HepG2 (cell line): ENCODE measurements around the gene SEC14L5. TPM values are rescaled to one million over a fixed set of nuclear protein-coding genes. Genes with fewer than 3 reads are reported as not detected.
A peak's percentile ranks its signal among the peaks of the same experiment; 100 is the strongest.

ENCODE experiments used
- ETV6 ChIP-seq: sonication (generic); formaldehyde crosslinking; conservative IDR thresholded peaks from 2 replicates; pipeline ENCODE4 v1.4.0; 2020; ENCODE audit warnings: missing genetic modification reagents
- KDM2A ChIP-seq: sonication (generic); formaldehyde crosslinking; IDR thresholded peaks from 2 replicates; pipeline ENCODE4 v1.4.0; 2020; ENCODE audit warnings: low read depth, missing genetic modification reagents, borderline replicate concordance
- MED1 ChIP-seq: sonication (generic); formaldehyde crosslinking; IDR thresholded peaks from 2 replicates; pipeline ENCODE4 v1.4.0; 2020; ENCODE audit warnings: missing genetic modification reagents
- MXI1 ChIP-seq: IDR thresholded peaks from 3 replicates; pipeline ENCODE4 v1.6.1; 2012; ENCODE audit warnings: low read depth, low read length, inconsistent platforms, borderline replicate concordance
- RARG ChIP-seq: sonication (generic); formaldehyde crosslinking; IDR thresholded peaks from 2 replicates; pipeline ENCODE4 v1.4.0; 2020; ENCODE audit warnings: low read depth, mild to moderate bottlenecking, missing genetic modification reagents
- RXRA ChIP-seq: sonication (generic); formaldehyde crosslinking; IDR thresholded peaks from 2 replicates; pipeline ENCODE4 v1.5.1; 2020; ENCODE audit warnings: missing genetic modification reagents
- ZFP37 ChIP-seq: sonication (generic); formaldehyde crosslinking; IDR thresholded peaks from 2 replicates; pipeline ENCODE4 v1.4.0; 2020; ENCODE audit warnings: missing genetic modification reagents, borderline replicate concordance
- ZNF263 ChIP-seq: sonication (generic); formaldehyde crosslinking; IDR thresholded peaks from 2 replicates; pipeline ENCODE4 v1.4.0; 2020; ENCODE audit warnings: missing genetic modification reagents
- ZNF451 ChIP-seq: sonication (generic); formaldehyde crosslinking; IDR thresholded peaks from 2 replicates; pipeline ENCODE4 v1.5.0; 2020; ENCODE audit warnings: mild to moderate bottlenecking, missing genetic modification reagents
- ZNF557 ChIP-seq: sonication (generic); formaldehyde crosslinking; IDR thresholded peaks from 2 replicates; pipeline ENCODE4 v1.4.0; 2020; ENCODE audit warnings: missing genetic modification reagents
- ZNF776 ChIP-seq: sonication (generic); formaldehyde crosslinking; IDR thresholded peaks from 2 replicates; pipeline ENCODE4 v1.4.0; 2020; ENCODE audit warnings: mild to moderate bottlenecking, missing genetic modification reagents
- ZSCAN31 ChIP-seq: sonication (generic); formaldehyde crosslinking; IDR thresholded peaks from 2 replicates; pipeline ENCODE4 v1.5.0; 2020; ENCODE audit warnings: low read depth, mild to moderate bottlenecking, missing genetic modification reagents
- polyA plus RNA-seq, 8 experiments: library from polyadenylated mRNA; depleted of rRNA in 3 of 8; stranded (reverse) in 7 of 8; unstranded in 1 of 8; fragments of >200 nt; fragmentation: Illumina TruSeq in 4 of 8; extraction: Trizol in 4 of 8; gene quantifications; 2 replicates each; pipeline versions ENCODE4 v1.2.1 to v1.2.3, GENCODE V29; 2011 to 2016; ENCODE audit warnings: low read depth in 4 of 8, missing spikeins in 1 of 8, mixed read lengths in 1 of 8; ENCODE audit not compliant: insufficient read depth in 1 of 8
- total RNA-seq, 5 experiments: library from RNA; depleted of rRNA; stranded (reverse); fragments of >200 nt; fragmentation: Illumina TruSeq; extraction: Trizol; gene quantifications; 2 replicates each; pipeline ENCODE4 v1.2.3, GENCODE V29; 2016; ENCODE audit warnings: low read depth in 1 of 5
- TF ChIP-seq, protein P1 (sequence below): sonication (generic); formaldehyde crosslinking; IDR thresholded peaks from 2 replicates; pipeline ENCODE4 v1.4.0; 2020; ENCODE audit warnings: missing genetic modification reagents
- TF ChIP-seq, protein P2 (sequence below), 2 experiments: sonication (generic) in 1 of 2; formaldehyde crosslinking in 1 of 2; IDR thresholded peaks; 2 replicates each; pipeline versions ENCODE4 v1.4.0 to v1.6.1; 2016 to 2020; ENCODE audit warnings: borderline replicate concordance in 1 of 2, low read depth in 1 of 2, mild to moderate bottlenecking in 1 of 2, missing genetic modification reagents in 1 of 2
- TF ChIP-seq, protein P3 (sequence below): sonication (generic); formaldehyde crosslinking; conservative IDR thresholded peaks from 2 replicates; pipeline ENCODE4 v1.5.0; 2020; ENCODE audit warnings: missing genetic modification reagents

The SEC14L5 gene
- total and polyA plus RNA-seq, 2 of the 13 experiments (the other 11 are each of a cell fraction or from before 2014, with no cell fraction given), result 0.40 to 0.42 TPM

DNA sequence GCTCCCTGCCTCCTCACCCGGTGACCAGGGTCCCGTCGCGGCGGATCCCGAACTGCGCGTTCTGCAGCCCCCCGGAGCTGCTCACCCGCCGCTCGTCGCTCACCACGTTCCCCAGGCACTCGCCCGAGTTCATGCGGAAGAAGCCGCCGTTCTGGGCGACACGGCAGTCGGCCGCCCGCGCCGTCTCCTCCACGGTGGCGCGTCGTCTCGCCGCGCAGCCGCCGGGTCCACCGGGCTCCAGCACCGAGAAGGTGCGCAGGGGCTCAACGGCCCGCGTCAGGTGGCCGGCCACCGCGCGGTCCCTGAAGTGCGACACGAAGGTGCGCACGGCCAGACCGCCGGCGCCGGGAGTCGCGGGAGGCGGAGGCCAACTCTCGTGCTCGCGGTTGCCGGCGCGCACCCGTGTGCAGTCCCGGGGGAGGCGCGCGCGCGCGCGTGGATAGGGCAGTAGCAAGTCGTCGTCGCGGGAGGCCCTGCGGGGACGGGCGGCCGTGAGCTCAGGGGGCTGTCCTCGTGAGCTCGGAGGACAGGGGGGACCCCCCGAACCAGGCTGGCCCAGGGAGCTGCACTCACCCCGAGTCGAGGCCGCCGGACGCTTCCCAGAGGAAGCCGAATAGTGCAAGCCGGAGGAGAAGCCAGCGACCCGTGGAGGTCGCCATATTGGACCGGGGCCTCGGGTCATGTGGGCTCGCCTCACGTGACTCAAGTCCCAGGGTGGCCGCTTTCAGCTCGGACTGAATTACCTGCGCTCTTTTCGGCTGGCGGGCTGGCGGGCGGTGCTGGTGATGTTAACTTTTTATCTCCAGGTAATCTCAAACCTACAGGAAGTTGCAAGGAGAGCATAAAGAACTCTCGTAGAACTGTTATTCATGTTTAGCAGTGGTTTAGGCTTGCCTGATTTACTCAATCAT, 75.4 kb downstream of the SEC14L5 start, which contains the start of gene NAGPA (continued):
- TF ChIP-seq, protein P1, sequence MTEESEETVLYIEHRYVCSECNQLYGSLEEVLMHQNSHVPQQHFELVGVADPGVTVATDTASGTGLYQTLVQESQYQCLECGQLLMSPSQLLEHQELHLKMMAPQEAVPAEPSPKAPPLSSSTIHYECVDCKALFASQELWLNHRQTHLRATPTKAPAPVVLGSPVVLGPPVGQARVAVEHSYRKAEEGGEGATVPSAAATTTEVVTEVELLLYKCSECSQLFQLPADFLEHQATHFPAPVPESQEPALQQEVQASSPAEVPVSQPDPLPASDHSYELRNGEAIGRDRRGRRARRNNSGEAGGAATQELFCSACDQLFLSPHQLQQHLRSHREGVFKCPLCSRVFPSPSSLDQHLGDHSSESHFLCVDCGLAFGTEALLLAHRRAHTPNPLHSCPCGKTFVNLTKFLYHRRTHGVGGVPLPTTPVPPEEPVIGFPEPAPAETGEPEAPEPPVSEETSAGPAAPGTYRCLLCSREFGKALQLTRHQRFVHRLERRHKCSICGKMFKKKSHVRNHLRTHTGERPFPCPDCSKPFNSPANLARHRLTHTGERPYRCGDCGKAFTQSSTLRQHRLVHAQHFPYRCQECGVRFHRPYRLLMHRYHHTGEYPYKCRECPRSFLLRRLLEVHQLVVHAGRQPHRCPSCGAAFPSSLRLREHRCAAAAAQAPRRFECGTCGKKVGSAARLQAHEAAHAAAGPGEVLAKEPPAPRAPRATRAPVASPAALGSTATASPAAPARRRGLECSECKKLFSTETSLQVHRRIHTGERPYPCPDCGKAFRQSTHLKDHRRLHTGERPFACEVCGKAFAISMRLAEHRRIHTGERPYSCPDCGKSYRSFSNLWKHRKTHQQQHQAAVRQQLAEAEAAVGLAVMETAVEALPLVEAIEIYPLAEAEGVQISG (CRISPR knock-in tag), result peak; percentile 96
- TF ChIP-seq ZNF557 (CRISPR knock-in tag), result peak; percentile 89; the same call in 1 of the 2 replicates
- peak; percentile 87 for TF ChIP-seq RXRA (CRISPR knock-in tag)
- no peak for TF ChIP-seq RARG (CRISPR knock-in tag)
- peak; percentile 88 for TF ChIP-seq ETV6 (CRISPR knock-in tag)
- TF ChIP-seq MXI1, result peak; percentile 94
- TF ChIP-seq ZSCAN31 (CRISPR knock-in tag), result peak; percentile 97
- TF ChIP-seq, protein P2, sequence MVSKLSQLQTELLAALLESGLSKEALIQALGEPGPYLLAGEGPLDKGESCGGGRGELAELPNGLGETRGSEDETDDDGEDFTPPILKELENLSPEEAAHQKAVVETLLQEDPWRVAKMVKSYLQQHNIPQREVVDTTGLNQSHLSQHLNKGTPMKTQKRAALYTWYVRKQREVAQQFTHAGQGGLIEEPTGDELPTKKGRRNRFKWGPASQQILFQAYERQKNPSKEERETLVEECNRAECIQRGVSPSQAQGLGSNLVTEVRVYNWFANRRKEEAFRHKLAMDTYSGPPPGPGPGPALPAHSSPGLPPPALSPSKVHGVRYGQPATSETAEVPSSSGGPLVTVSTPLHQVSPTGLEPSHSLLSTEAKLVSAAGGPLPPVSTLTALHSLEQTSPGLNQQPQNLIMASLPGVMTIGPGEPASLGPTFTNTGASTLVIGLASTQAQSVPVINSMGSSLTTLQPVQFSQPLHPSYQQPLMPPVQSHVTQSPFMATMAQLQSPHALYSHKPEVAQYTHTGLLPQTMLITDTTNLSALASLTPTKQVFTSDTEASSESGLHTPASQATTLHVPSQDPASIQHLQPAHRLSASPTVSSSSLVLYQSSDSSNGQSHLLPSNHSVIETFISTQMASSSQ (IDR thresholded peaks at IDR 0.05; ENCODE audit: low read depth), result peak; percentile 79
- TF ChIP-seq, protein P2 (CRISPR knock-in tag; IDR thresholded peaks at IDR 0.05; ENCODE audit: borderline replicate concordance), result peak; percentile 89
- TF ChIP-seq ZFP37, result peak; percentile 84; the same call in 1 of the 2 replicates
- peak; percentile 90 for TF ChIP-seq MED1
- TF ChIP-seq, protein P3, sequence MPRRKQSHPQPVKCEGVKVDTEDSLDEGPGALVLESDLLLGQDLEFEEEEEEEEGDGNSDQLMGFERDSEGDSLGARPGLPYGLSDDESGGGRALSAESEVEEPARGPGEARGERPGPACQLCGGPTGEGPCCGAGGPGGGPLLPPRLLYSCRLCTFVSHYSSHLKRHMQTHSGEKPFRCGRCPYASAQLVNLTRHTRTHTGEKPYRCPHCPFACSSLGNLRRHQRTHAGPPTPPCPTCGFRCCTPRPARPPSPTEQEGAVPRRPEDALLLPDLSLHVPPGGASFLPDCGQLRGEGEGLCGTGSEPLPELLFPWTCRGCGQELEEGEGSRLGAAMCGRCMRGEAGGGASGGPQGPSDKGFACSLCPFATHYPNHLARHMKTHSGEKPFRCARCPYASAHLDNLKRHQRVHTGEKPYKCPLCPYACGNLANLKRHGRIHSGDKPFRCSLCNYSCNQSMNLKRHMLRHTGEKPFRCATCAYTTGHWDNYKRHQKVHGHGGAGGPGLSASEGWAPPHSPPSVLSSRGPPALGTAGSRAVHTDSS (CRISPR knock-in tag), result peak; percentile 81; the same call in 1 of the 2 replicates
- peak; percentile 77; the same call in 1 of the 2 replicates for TF ChIP-seq ZNF263 (CRISPR knock-in tag)
- TF ChIP-seq ZNF451 (CRISPR knock-in tag), result peak; percentile 75
- peak; percentile 21; the same call in 1 of the 2 replicates for TF ChIP-seq ZNF776
- TF ChIP-seq KDM2A (CRISPR knock-in tag), result peak; percentile 99
